Smooth muscle cell (in vitro differentiated cells): ENCODE results near the gene OR51F1. TPM values are rescaled to one million over a fixed set of nuclear protein-coding genes. Genes with fewer than 3 reads are reported as not detected.

Experiments
- DNase-seq: peaks from one replicate; lab custom pipeline; 2025; ENCODE audit not compliant: unreplicated experiment; lab: John Stamatoyannopoulos, UW
- H2AFZ ChIP-seq: fragments of 200-600 bp; sonication (generic); 2 replicates; pipeline ENCODE4 v1.6.0; 2016; ENCODE audit warnings: antibody characterized with exemption, low read depth, mild to moderate bottlenecking
- H3F3A ChIP-seq: fragments of 200-600 bp; sonication (generic); 2 replicates; pipeline ENCODE4 v1.6.0; 2017; ENCODE audit warnings: antibody characterized with exemption, low read depth
- H3K27ac ChIP-seq: fragments of 200-600 bp; sonication (generic); 2 replicates; pipeline ENCODE4 v1.5.1; 2016; ENCODE audit warnings: low read depth, mild to moderate bottlenecking
- H3K27me3 ChIP-seq: fragments of 200-600 bp; sonication (generic); 2 replicates; pipeline ENCODE4 v1.6.1; 2016; ENCODE audit warnings: low read depth, mild to moderate bottlenecking
- H3K36me3 ChIP-seq: fragments of 200-600 bp; sonication (generic); 2 replicates; pipeline ENCODE4 v1.5.1; 2016; ENCODE audit warnings: low read depth
- H3K4me1 ChIP-seq: fragments of 200-600 bp; sonication (generic); 2 replicates; pipeline ENCODE4 v1.5.1; 2016; ENCODE audit warnings: low read depth
- H3K4me2 ChIP-seq: fragments of 200-600 bp; sonication (generic); 2 replicates; pipeline ENCODE4 v1.6.0; 2016; ENCODE audit warnings: mild to moderate bottlenecking
- H3K4me3 ChIP-seq: fragments of 200-600 bp; sonication (generic); 2 replicates; pipeline ENCODE4 v1.5.1; 2016; ENCODE audit warnings: mild to moderate bottlenecking
- H3K79me2 ChIP-seq: fragments of 200-600 bp; sonication (generic); 2 replicates; pipeline ENCODE4 v1.6.0; 2016; ENCODE audit warnings: low read depth, mild to moderate bottlenecking
- H3K9ac ChIP-seq: fragments of 200-600 bp; sonication (generic); 2 replicates; pipeline ENCODE4 v1.6.0; 2016; ENCODE audit warnings: low read depth
- H3K9me3 ChIP-seq: fragments of 200-600 bp; sonication (generic); replicated peaks from 2 replicates; pipeline ENCODE4 v1.5.1; 2016; ENCODE audit warnings: low read depth
- H4K20me1 ChIP-seq: fragments of 200-600 bp; sonication (generic); 2 replicates; pipeline ENCODE4 v1.6.0; 2016; ENCODE audit warnings: low read depth
- CTCF ChIP-seq: fragments of 200-600 bp; sonication (generic); IDR thresholded peaks from 2 replicates; pipeline ENCODE4 v1.5.1; 2017; ENCODE audit warnings: borderline replicate concordance, mild to moderate bottlenecking, antibody characterized with exemption; ENCODE audit not compliant: insufficient read depth, poor library complexity, severe bottlenecking
- WGBS: methylation state at CpG from one replicate; pipeline ENCODE4 v1.1.7; 2016; ENCODE audit warnings: low lambda C conversion rate; 5-methylcytosine and 5-hydroxymethylcytosine counted together
- polyA plus RNA-seq: library from polyadenylated mRNA; unstranded; fragments of >200 nt; fragmentation: Nextera tagmentation; extraction: Ambion mirVana; gene quantifications from 2 replicates; pipeline ENCODE4 v1.2.1, GENCODE V29; 2016
- total RNA-seq: library from RNA; depleted of rRNA; stranded (reverse); fragments of >200 nt; gene quantifications from 2 replicates; pipeline ENCODE4 v1.2.3, GENCODE V29; 2014

Gene OR51F1
- total and polyA plus RNA-seq, 2 experiments from 2014 or later = not detected

DNA sequence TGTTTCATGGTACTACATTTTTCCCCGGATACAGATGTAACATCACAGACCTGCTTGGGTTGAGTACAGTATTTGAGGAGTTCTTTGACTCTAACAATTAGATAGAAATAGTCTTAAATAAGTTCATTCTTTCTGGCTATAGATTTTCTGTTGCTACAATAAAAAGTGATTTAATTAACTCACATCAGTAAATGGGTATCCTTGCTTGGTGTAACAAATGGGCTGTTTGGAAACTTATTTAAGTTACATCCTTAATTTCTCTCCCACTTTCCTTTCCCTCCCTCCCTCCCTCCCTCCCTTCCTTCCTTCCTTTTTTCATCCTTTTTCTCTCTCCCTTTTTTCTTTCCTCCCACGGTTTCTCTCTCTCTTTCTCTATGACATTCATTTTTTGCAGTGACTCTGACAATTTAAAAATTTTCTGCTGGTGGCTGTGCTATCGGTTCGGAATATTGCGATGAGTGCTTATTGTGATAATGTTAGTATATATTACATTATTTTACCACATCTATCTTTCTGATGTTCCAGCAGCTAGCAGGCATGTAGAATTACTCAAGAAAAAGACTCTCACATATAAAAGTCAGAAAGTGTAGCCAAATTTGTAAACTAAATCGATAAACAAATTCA is 3.2 kb downstream of the OR51F1 start:
- H3K79me2 ChIP-seq = no peaks in the 10 kb centered on the region
- H3K9ac ChIP-seq = no peak overlapping the region
- no peaks in the 10 kb centered on the region for H3K9me3 ChIP-seq
- no peaks in the 10 kb centered on the region for H3F3A ChIP-seq
- no peak for TF ChIP-seq CTCF
- H3K4me3 ChIP-seq = no peak overlapping the region
- no peak overlapping the region for H3K4me2 ChIP-seq
- no peak overlapping the region for H2AFZ ChIP-seq
- H4K20me1 ChIP-seq = no peaks in the 10 kb centered on the region
- DNase-seq = no peak
- no peaks in the 10 kb centered on the region for H3K4me1 ChIP-seq
- H3K27me3 ChIP-seq = no peaks in the 10 kb centered on the region
- H3K27ac ChIP-seq = no peak overlapping the region
- WGBS = 90% methylated on average over 6 of the region's 6 CpGs
- H3K36me3 ChIP-seq = no peaks in the 10 kb centered on the region

- Histone ChIP-seq H3K9me3 (no peaks in the 10 kb centered on the region), H3K27ac (no peak overlapping the region), H3K9ac (no peak overlapping the region), H3K4me2 (no peak overlapping the region), H3K4me1 (no peaks in the 10 kb centered on the region), H3K27me3 (no peaks in the 10 kb centered on the region), H3F3A (no peaks in the 10 kb centered on the region), H3K4me3 (no peak overlapping the region), H4K20me1 (no peaks in the 10 kb centered on the region), H2AFZ (no peak overlapping the region), H3K36me3 (no peaks in the 10 kb centered on the region), H3K79me2 (no peaks in the 10 kb centered on the region)
- WGBS = 82% methylated on average over 2 of the region's 2 CpGs
- TF ChIP-seq CTCF = no peak
- DNase-seq = no peak
Measured at GRCh38 chr11:4763096-4763495, 6.6 kb downstream of the OR51F1 start.

GRCh38 chr11:4751201-4751600 is 18.5 kb downstream of the OR51F1 start:
- 93% methylated on average over 1 of the region's 1 CpG for WGBS
- H3K9ac ChIP-seq = no peak overlapping the region
- no peak overlapping the region for H3K4me3 ChIP-seq
- TF ChIP-seq CTCF = no peak
- no peaks in the 10 kb centered on the region for H4K20me1 ChIP-seq
- no peaks in the 10 kb centered on the region for H3K79me2 ChIP-seq
- no peaks in the 10 kb centered on the region for H3K4me1 ChIP-seq
- H3K9me3 ChIP-seq = no peaks in the 10 kb centered on the region
- no peak overlapping the region for H3K4me2 ChIP-seq
- H3F3A ChIP-seq = no peaks in the 10 kb centered on the region
- H2AFZ ChIP-seq = no peak overlapping the region
- DNase-seq = no peak
- no peaks in the 10 kb centered on the region for H3K27me3 ChIP-seq
- no peak overlapping the region for H3K27ac ChIP-seq
- no peaks in the 10 kb centered on the region for H3K36me3 ChIP-seq

DNA sequence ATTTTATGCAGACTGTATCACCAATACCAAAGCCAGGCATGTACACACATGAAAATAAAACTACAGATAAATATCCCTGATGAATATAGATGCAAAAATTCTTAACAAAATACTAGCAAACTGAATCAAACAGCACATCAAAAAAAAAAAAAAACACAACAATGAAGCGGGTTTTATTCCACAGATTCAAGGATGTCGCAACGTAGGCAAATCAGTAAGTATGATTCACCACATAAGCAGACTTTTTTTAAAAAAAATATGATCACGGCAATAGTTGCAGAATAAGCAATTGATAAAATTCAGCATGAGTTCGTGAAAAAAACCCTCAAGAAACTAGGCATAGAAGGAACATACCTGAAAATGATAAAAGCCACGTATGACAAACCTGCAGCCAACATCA is 21.3 kb downstream of the OR51F1 start:
- Histone ChIP-seq H3K27ac (no peak overlapping the region), H3K9me3 (no peaks in the 10 kb centered on the region), H2AFZ (no peak overlapping the region), H3K79me2 (no peaks in the 10 kb centered on the region), H3K4me3 (no peak overlapping the region), H3K27me3 (no peaks in the 10 kb centered on the region), H3K36me3 (no peaks in the 10 kb centered on the region), H3K4me2 (no peak overlapping the region), H3K4me1 (no peaks in the 10 kb centered on the region), H3K9ac (no peak overlapping the region), H4K20me1 (no peaks in the 10 kb centered on the region), H3F3A (no peaks in the 10 kb centered on the region)
- TF ChIP-seq CTCF = no peak
- no peak for DNase-seq
- WGBS = 79% methylated on average over 6 of the region's 6 CpGs
